ENCODE results near the gene RXYLT1.

Gene RXYLT1

GRCh38 chr12:63811755-63812154 lies 32.0 kb downstream of the RXYLT1 start:
- POLR2A ChIA-PET: no interaction called here
- CTCF ChIA-PET: no interaction called here

GRCh38 chr12:63814146-63814772 lies 34.5 kb downstream of the RXYLT1 start:
- TF ChIP-seq ELF4 (IDR thresholded peaks at IDR 0.05): no peak
- TF ChIP-seq SP1 (IDR thresholded peaks at IDR 0.05): no peak
- TF ChIP-seq PKNOX1 (IDR thresholded peaks at IDR 0.05): no peak
- no peak for TF ChIP-seq LEF1 (IDR thresholded peaks at IDR 0.05; ENCODE audit: borderline replicate concordance)
- TF ChIP-seq FOXK2 (IDR thresholded peaks at IDR 0.05): no peak
- no peak for TF ChIP-seq ARNT (IDR thresholded peaks at IDR 0.05)
- no peak for TF ChIP-seq ZNF384 (IDR thresholded peaks at IDR 0.05)
- TF ChIP-seq FOXA1 (IDR thresholded peaks at IDR 0.05): no peak
- no peak for TF ChIP-seq TARDBP (IDR thresholded peaks at IDR 0.05)
- CTCF ChIA-PET: interaction anchor here (0.6 kb wide), 1 partner anchor 731 kb away, joined by 6 read pairs; no protein-coding TSS in a partner anchor
- no peak for DNase-seq (ENCODE audit: extremely low spot score)
- POLR2A ChIA-PET: no interaction called here

More at GRCh38 chr12:63811755-63812154, 32.0 kb downstream of the RXYLT1 start:
- TF ChIP-seq L3MBTL2 (conservative IDR thresholded peaks at IDR 0.05): no peak
- TF ChIP-seq ZNF384 (IDR thresholded peaks at IDR 0.05): no peak
- no peak for TF ChIP-seq FOXA1 (IDR thresholded peaks at IDR 0.05)
- no peak for TF ChIP-seq CTBP1 (IDR thresholded peaks at IDR 0.05; ENCODE audit: borderline replicate concordance)
- TF ChIP-seq FOXM1 (IDR thresholded peaks at IDR 0.05; ENCODE audit: borderline replicate concordance): no peak
- TF ChIP-seq HDGF (IDR thresholded peaks at IDR 0.05; ENCODE audit: borderline replicate concordance): no peak
- TF ChIP-seq SP1 (IDR thresholded peaks at IDR 0.05): no peak
- no peak for TF ChIP-seq BHLHE40 (IDR thresholded peaks at IDR 0.05; ENCODE audit: borderline replicate concordance)
- no peak for TF ChIP-seq TARDBP (IDR thresholded peaks at IDR 0.05)
- no peak for TF ChIP-seq ELF4 (IDR thresholded peaks at IDR 0.05)
- TF ChIP-seq FOXK2 (IDR thresholded peaks at IDR 0.05): no peak
- TF ChIP-seq LEF1 (IDR thresholded peaks at IDR 0.05; ENCODE audit: borderline replicate concordance): no peak
- no peak for TF ChIP-seq PKNOX1 (IDR thresholded peaks at IDR 0.05)
- no peak for TF ChIP-seq NFRKB (IDR thresholded peaks at IDR 0.05)
- TF ChIP-seq SUZ12 (IDR thresholded peaks at IDR 0.05): no peak
- TF ChIP-seq ARNT (IDR thresholded peaks at IDR 0.05): no peak
- DNase-seq (ENCODE audit: extremely low spot score): no peak

- TF ChIP-seq FOXA1 (IDR thresholded peaks at IDR 0.05) (no peak), BHLHE40 (IDR thresholded peaks at IDR 0.05; ENCODE audit: borderline replicate concordance) (no peak), ZNF384 (IDR thresholded peaks at IDR 0.05) (no peak), FOXK2 (IDR thresholded peaks at IDR 0.05) (no peak), NFRKB (IDR thresholded peaks at IDR 0.05) (no peak), PKNOX1 (IDR thresholded peaks at IDR 0.05) (no peak), HDGF (IDR thresholded peaks at IDR 0.05; ENCODE audit: borderline replicate concordance) (no peak)
- ChIA-PET POLR2A (no interaction called here), CTCF (no interaction called here)
These were observed 35.8 kb downstream of the RXYLT1 start for GRCh38 chr12:63815482-63815852.

GRCh38 chr12:63816031-63816430 lies 36.3 kb downstream of the RXYLT1 start:
- ChIA-PET CTCF (no interaction called here), POLR2A (no interaction called here)
- DNase-seq (ENCODE audit: extremely low spot score): no peak
- TF ChIP-seq L3MBTL2 (conservative IDR thresholded peaks at IDR 0.05) (no peak), LEF1 (IDR thresholded peaks at IDR 0.05; ENCODE audit: borderline replicate concordance) (no peak), ARNT (IDR thresholded peaks at IDR 0.05) (no peak), ZNF384 (IDR thresholded peaks at IDR 0.05) (no peak), SUZ12 (IDR thresholded peaks at IDR 0.05) (no peak), FOXM1 (IDR thresholded peaks at IDR 0.05; ENCODE audit: borderline replicate concordance) (no peak), BHLHE40 (IDR thresholded peaks at IDR 0.05; ENCODE audit: borderline replicate concordance) (no peak), ELF4 (IDR thresholded peaks at IDR 0.05) (no peak), SP1 (IDR thresholded peaks at IDR 0.05) (no peak), PKNOX1 (IDR thresholded peaks at IDR 0.05) (no peak), HDGF (IDR thresholded peaks at IDR 0.05; ENCODE audit: borderline replicate concordance) (no peak), CTBP1 (IDR thresholded peaks at IDR 0.05; ENCODE audit: borderline replicate concordance) (no peak), TARDBP (IDR thresholded peaks at IDR 0.05) (no peak), NFRKB (IDR thresholded peaks at IDR 0.05) (no peak)

More at GRCh38 chr12:63815482-63815852, 35.8 kb downstream of the RXYLT1 start:
- DNase-seq (ENCODE audit: extremely low spot score): no peak

GRCh38 chr12:63820427-63820826 lies 40.7 kb downstream of the RXYLT1 start:
- DNase-seq (ENCODE audit: extremely low spot score): no peak
- ChIA-PET POLR2A (no interaction called here), CTCF (no interaction called here)
- TF ChIP-seq FOXA1 (IDR thresholded peaks at IDR 0.05) (no peak), HDGF (IDR thresholded peaks at IDR 0.05; ENCODE audit: borderline replicate concordance) (no peak)

- TF ChIP-seq PKNOX1 (IDR thresholded peaks at IDR 0.05) (no peak), SUZ12 (IDR thresholded peaks at IDR 0.05) (no peak), FOXA1 (IDR thresholded peaks at IDR 0.05) (no peak), FOXM1 (IDR thresholded peaks at IDR 0.05; ENCODE audit: borderline replicate concordance) (no peak), ZNF384 (IDR thresholded peaks at IDR 0.05) (no peak), ARNT (IDR thresholded peaks at IDR 0.05) (no peak), TARDBP (IDR thresholded peaks at IDR 0.05) (no peak), SP1 (IDR thresholded peaks at IDR 0.05) (no peak), FOXK2 (IDR thresholded peaks at IDR 0.05) (no peak), HDGF (IDR thresholded peaks at IDR 0.05; ENCODE audit: borderline replicate concordance) (no peak), ELF4 (IDR thresholded peaks at IDR 0.05) (no peak), L3MBTL2 (conservative IDR thresholded peaks at IDR 0.05) (no peak), LEF1 (IDR thresholded peaks at IDR 0.05; ENCODE audit: borderline replicate concordance) (no peak), CTBP1 (IDR thresholded peaks at IDR 0.05; ENCODE audit: borderline replicate concordance) (no peak), BHLHE40 (IDR thresholded peaks at IDR 0.05; ENCODE audit: borderline replicate concordance) (no peak), NFRKB (IDR thresholded peaks at IDR 0.05) (no peak)
- CTCF ChIA-PET: no interaction called here
- POLR2A ChIA-PET: no interaction called here
- DNase-seq (ENCODE audit: extremely low spot score): no peak
These were observed 42.1 kb downstream of the RXYLT1 start for GRCh38 chr12:63821781-63822251.

Measured in HEK293T (cell line).